OCI-M2 (cell line): ENCODE measurements around the gene SLIT1.

Experiments used
- DNase-seq: peaks from one replicate; lab custom pipeline; 2025; ENCODE audit not compliant: unreplicated experiment; lab: John Stamatoyannopoulos, UW

Gene SLIT1

GRCh38 chr10:97117372-97117771 lies 68.4 kb downstream of the SLIT1 start:
- no peak for DNase-seq

- no peak for DNase-seq
Observed at GRCh38 chr10:97116462-97117162, 69.1 kb downstream of the SLIT1 start.

GRCh38 chr10:97115846-97116245 lies 69.9 kb downstream of the SLIT1 start:
- DNase-seq = no peak

- DNase-seq = no peak
Observed at GRCh38 chr10:97111615-97112014, 74.1 kb downstream of the SLIT1 start.

- no peak for DNase-seq
Observed at GRCh38 chr10:97109547-97109946, 76.2 kb downstream of the SLIT1 start.

- no peak for DNase-seq
Observed at GRCh38 chr10:97107551-97107950, 78.2 kb downstream of the SLIT1 start.

GRCh38 chr10:97106207-97106606 lies 79.6 kb downstream of the SLIT1 start:
- DNase-seq = no peak

GRCh38 chr10:97105303-97105702 lies 80.5 kb downstream of the SLIT1 start:
- DNase-seq = no peak

GRCh38 chr10:97103316-97104080 lies 82.3 kb downstream of the SLIT1 start:
- DNase-seq = no peak

- no peak for DNase-seq
Observed at GRCh38 chr10:97102441-97102840, 83.3 kb downstream of the SLIT1 start.

- DNase-seq = no peak
Observed at GRCh38 chr10:97101166-97101940, 84.4 kb downstream of the SLIT1 start.

- no peak for DNase-seq
Observed at GRCh38 chr10:97100657-97101056, 85.1 kb downstream of the SLIT1 start.

GRCh38 chr10:97099868-97100267 lies 85.9 kb downstream of the SLIT1 start:
- DNase-seq = no peak

- no peak for DNase-seq
Observed at GRCh38 chr10:97099089-97099488, 86.7 kb downstream of the SLIT1 start.

GRCh38 chr10:97097084-97097433 lies 88.7 kb downstream of the SLIT1 start:
- DNase-seq = no peak

GRCh38 chr10:97096261-97097083 lies 89.3 kb downstream of the SLIT1 start:
- DNase-seq = no peak

GRCh38 chr10:97095701-97096260 lies 90.0 kb downstream of the SLIT1 start:
- no peak for DNase-seq

- DNase-seq = no peak
Observed at GRCh38 chr10:97090644-97091043, 95.1 kb downstream of the SLIT1 start.

GRCh38 chr10:97090035-97090434 lies 95.7 kb downstream of the SLIT1 start:
- no peak for DNase-seq

- DNase-seq = no peak
Observed at GRCh38 chr10:97089209-97089870, 96.4 kb downstream of the SLIT1 start.
